Neural cell (in vitro differentiated cells): ENCODE measurements around the gene DEDD. TPM values are rescaled to one million over a fixed set of nuclear protein-coding genes. Genes with fewer than 3 reads are reported as not detected.
A peak's percentile ranks its signal among the peaks of the same experiment; 100 is the strongest.

Experiments used
- H2AFZ ChIP-seq: fragments of 200-600, 300-800 bp; sonication (generic), shearing (Covaris generic); 2 replicates; pipeline ENCODE4 v1.6.0; 2014; ENCODE audit warnings: low read depth, mild to moderate bottlenecking, antibody characterized with exemption, low read length, moderate library complexity
- H3F3A ChIP-seq: fragments of 200-600 bp; shearing (Covaris generic); 2 replicates; pipeline ENCODE4 v1.6.1; 2016; ENCODE audit warnings: mild to moderate bottlenecking, moderate library complexity, mixed read lengths, antibody characterized with exemption, low read length; ENCODE audit not compliant: insufficient read depth, poor library complexity, severe bottlenecking
- H3K27ac ChIP-seq: fragments of 200-600, 300-800 bp; sonication (generic), shearing (Covaris generic); 2 replicates; pipeline ENCODE4 v1.5.1; 2014; ENCODE audit warnings: mild to moderate bottlenecking, low read length, moderate library complexity
- H3K27me3 ChIP-seq: fragments of 300-800, 200-600 bp; sonication (generic), shearing (Covaris generic); 2 replicates; pipeline ENCODE4 v1.6.0; 2014; ENCODE audit warnings: mild to moderate bottlenecking, low read depth, low read length, moderate library complexity; ENCODE audit not compliant: insufficient read depth
- H3K36me3 ChIP-seq: fragments of 300-800, 200-600 bp; sonication (generic), shearing (Covaris generic); 2 replicates; pipeline ENCODE4 v1.5.1; 2014; ENCODE audit warnings: mild to moderate bottlenecking, antibody characterized with exemption, low read length, moderate library complexity; ENCODE audit not compliant: insufficient read depth
- H3K4me2 ChIP-seq: fragments of 300-800, 200-600 bp; sonication (generic), shearing (Covaris generic); 2 replicates; pipeline ENCODE4 v1.6.0; 2014; ENCODE audit warnings: mild to moderate bottlenecking, low read length
- H3K4me3 ChIP-seq: fragments of 300-800, 200-600 bp; sonication (generic), shearing (Covaris generic); 2 replicates; pipeline ENCODE4 v1.5.1; 2014; ENCODE audit warnings: mild to moderate bottlenecking, low read length, moderate library complexity
- H3K79me2 ChIP-seq: fragments of 200-600 bp; shearing (Covaris generic); replicated peaks from 2 replicates; pipeline ENCODE4 v1.6.0; 2014; ENCODE audit warnings: mild to moderate bottlenecking, low read length, moderate library complexity; ENCODE audit not compliant: insufficient read depth
- H3K9ac ChIP-seq: fragments of 300-800, 200-600 bp; sonication (generic), shearing (Covaris generic); 2 replicates; pipeline ENCODE4 v1.6.1; 2016; ENCODE audit warnings: mild to moderate bottlenecking, low read length, mixed read lengths
- H3K9me2 ChIP-seq: fragments of 200-600 bp; shearing (Covaris generic); 2 replicates; pipeline ENCODE4 v1.6.1; 2016; ENCODE audit warnings: mild to moderate bottlenecking, low read length, mixed read lengths; ENCODE audit not compliant: insufficient read depth
- H3K9me3 ChIP-seq: fragments of 200-600, 300-800 bp; sonication (generic), shearing (Covaris generic); 2 replicates; pipeline ENCODE4 v1.6.1; 2016; ENCODE audit warnings: mild to moderate bottlenecking, mixed run types, low read length, moderate library complexity, mixed read lengths
- H4K20me1 ChIP-seq: fragments of 200-600 bp; shearing (Covaris generic); 2 replicates; pipeline ENCODE4 v1.6.1; 2016; ENCODE audit warnings: mild to moderate bottlenecking, mixed run types; ENCODE audit not compliant: insufficient read depth
- CTCF ChIP-seq: fragments of 450-650 bp; IDR thresholded peaks from 2 replicates; pipeline ENCODE4 v1.5.1; 2014; ENCODE audit warnings: antibody characterized with exemption, mild to moderate bottlenecking, moderate library complexity; ENCODE audit not compliant: poor library complexity, severe bottlenecking
- EP300 ChIP-seq: fragments of 450-650 bp; conservative IDR thresholded peaks from 2 replicates; pipeline ENCODE4 v1.6.1; 2014; ENCODE audit warnings: antibody characterized with exemption, mild to moderate bottlenecking, moderate library complexity; ENCODE audit not compliant: poor library complexity, severe bottlenecking
- EZH2 ChIP-seq: fragments of 200-600, 300-800 bp; shearing (Covaris generic), sonication (generic); IDR thresholded peaks from 2 replicates; pipeline ENCODE4 v1.6.1; 2014; ENCODE audit warnings: antibody characterized with exemption, low read length, borderline replicate concordance, mild to moderate bottlenecking; ENCODE audit not compliant: insufficient read depth, poor library complexity, severe bottlenecking
- MXI1 ChIP-seq: fragments of 450-650 bp; conservative IDR thresholded peaks from 2 replicates; pipeline ENCODE4 v1.6.1; 2014; ENCODE audit warnings: antibody characterized with exemption, mild to moderate bottlenecking; ENCODE audit not compliant: poor library complexity, severe bottlenecking
- POLR2AphosphoS5 ChIP-seq: IDR thresholded peaks from 2 replicates; pipeline ENCODE4 v1.6.1; 2012
- RAD21 ChIP-seq: fragments of 450-650 bp; conservative IDR thresholded peaks from 2 replicates; pipeline ENCODE4 v1.6.1; 2014; ENCODE audit warnings: antibody characterized with exemption, mild to moderate bottlenecking, moderate library complexity
- REST ChIP-seq: IDR thresholded peaks from 2 replicates; pipeline ENCODE4 v1.6.1; 2012; ENCODE audit warnings: borderline replicate concordance
- SMC3 ChIP-seq: fragments of 450-650 bp; conservative IDR thresholded peaks from 2 replicates; pipeline ENCODE4 v1.6.1; 2014; ENCODE audit warnings: antibody characterized with exemption, mild to moderate bottlenecking, moderate library complexity; ENCODE audit not compliant: poor library complexity
- TAF1 ChIP-seq: IDR thresholded peaks from 2 replicates; pipeline ENCODE4 v1.6.1; 2012; ENCODE audit warnings: low read depth
- polyA minus RNA-seq: library from RNA; depleted of rRNA, polyadenylated mRNA; stranded (reverse); fragments of >200 nt; gene quantifications from 2 replicates; pipeline ENCODE4 v1.2.3, GENCODE V29; 2014
- polyA plus RNA-seq: library from polyadenylated mRNA; depleted of rRNA; stranded (reverse); fragments of >200 nt; gene quantifications from 2 replicates; pipeline ENCODE4 v1.2.3, GENCODE V29; 2014

DEDD gene
- polyA plus RNA-seq (29.6 and 42.6 TPM in 2 replicates), polyA minus RNA-seq (28.7 and 30.7 TPM in 2 replicates)

GRCh38 chr1:161132410-161133219 lies at the start of gene DEDD:
DEDD (minus strand) TSS chr1:161132667; CDS start chr1:161124462, 8,205 bp downstream.
- Histone ChIP-seq H3K9me2 (no peaks in the 10 kb centered on the region), H3K27ac (peak within 1 kb of the TSS; percentile 95), H3F3A (no peaks in the 10 kb centered on the region), H3K79me2 (peaks cover 25% of the 10 kb centered on the region), H2AFZ (peak within 1 kb of the TSS; percentile 65), H3K4me3 (peak within 1 kb of the TSS; percentile 73), H3K9ac (peak within 1 kb of the TSS; percentile 81), H3K27me3 (no peaks in the 10 kb centered on the region), H3K9me3 (no peaks in the 10 kb centered on the region), H3K36me3 (no peaks in the 10 kb centered on the region), H4K20me1 (no peaks in the 10 kb centered on the region), H3K4me2 (peak within 1 kb of the TSS; percentile 84)
- TF ChIP-seq EP300 (peak; percentile 59), TAF1 (peak; percentile 56), SMC3 (peak; percentile 55), CTCF (peak; percentile 75), REST (peak; percentile 90), POLR2AphosphoS5 (peak; percentile 74), RAD21 (no peak), MXI1 (peak; percentile 63), EZH2 (no peak)

GRCh38 chr1:161182214-161182613 lies 49.7 kb upstream of the DEDD start:
- no peaks in the 10 kb centered on the region for H3K9me2 ChIP-seq
- H4K20me1 ChIP-seq = no peaks in the 10 kb centered on the region
- no peaks in the 10 kb centered on the region for H3F3A ChIP-seq
- H3K4me3 ChIP-seq = no peak overlapping the region
- no peaks in the 10 kb centered on the region for H3K9me3 ChIP-seq
- no peak for TF ChIP-seq POLR2AphosphoS5
- TF ChIP-seq REST = no peak
- TF ChIP-seq EP300 = no peak
- no peak for TF ChIP-seq TAF1
- TF ChIP-seq RAD21 = no peak
- TF ChIP-seq MXI1 = no peak
- no peak for TF ChIP-seq SMC3
- no peak for TF ChIP-seq EZH2
- no peak for TF ChIP-seq CTCF
- H3K36me3 ChIP-seq = no peaks in the 10 kb centered on the region
- H3K4me2 ChIP-seq = no peak overlapping the region
- H3K27me3 ChIP-seq = no peaks in the 10 kb centered on the region
- H3K79me2 ChIP-seq = no peaks in the 10 kb centered on the region
- H3K27ac ChIP-seq = no peak overlapping the region
- no peak overlapping the region for H3K9ac ChIP-seq
- H2AFZ ChIP-seq = no peak overlapping the region
